GM20000 (cell line): ENCODE data around the gene GOLGA5.
"Not testable (repeated sequence)": the region's sequence is repeated elsewhere in the genome, so short reads cannot be mapped to it uniquely, and the experiment has no call there.

ENCODE experiments used
- DNase-seq: peaks from one replicate; pipeline ENCODE4 v3.0.0; 2012; ENCODE audit warnings: low spot score
- TF ChIP-seq, protein P1 (sequence below): IDR thresholded peaks from 2 replicates; pipeline ENCODE4 v1.5.1; 2012; ENCODE audit warnings: mild to moderate bottlenecking, control low read depth; ENCODE audit errors: extremely low read depth, missing control alignments

The GOLGA5 gene

DNA sequence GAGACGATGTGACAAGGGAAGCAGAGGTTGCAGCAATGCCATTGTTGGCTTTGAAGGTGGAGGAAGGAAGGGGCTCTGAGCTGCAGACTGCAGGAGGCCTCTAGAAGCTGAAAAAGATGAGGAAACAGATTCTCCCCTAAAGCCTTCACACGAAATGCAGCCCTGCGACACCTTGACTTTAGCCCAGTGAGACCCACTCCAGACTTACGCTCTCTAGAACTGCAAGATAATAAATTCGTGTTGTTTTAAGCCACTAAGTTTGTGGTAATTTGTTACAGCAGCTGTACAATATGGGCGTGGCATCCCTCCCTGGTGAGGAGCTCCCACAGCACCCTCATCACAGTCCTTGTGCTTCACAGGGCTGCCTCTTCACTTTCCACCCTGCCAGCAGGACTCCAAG, 53.2 kb downstream of the GOLGA5 start:
- TF ChIP-seq, protein P1, sequence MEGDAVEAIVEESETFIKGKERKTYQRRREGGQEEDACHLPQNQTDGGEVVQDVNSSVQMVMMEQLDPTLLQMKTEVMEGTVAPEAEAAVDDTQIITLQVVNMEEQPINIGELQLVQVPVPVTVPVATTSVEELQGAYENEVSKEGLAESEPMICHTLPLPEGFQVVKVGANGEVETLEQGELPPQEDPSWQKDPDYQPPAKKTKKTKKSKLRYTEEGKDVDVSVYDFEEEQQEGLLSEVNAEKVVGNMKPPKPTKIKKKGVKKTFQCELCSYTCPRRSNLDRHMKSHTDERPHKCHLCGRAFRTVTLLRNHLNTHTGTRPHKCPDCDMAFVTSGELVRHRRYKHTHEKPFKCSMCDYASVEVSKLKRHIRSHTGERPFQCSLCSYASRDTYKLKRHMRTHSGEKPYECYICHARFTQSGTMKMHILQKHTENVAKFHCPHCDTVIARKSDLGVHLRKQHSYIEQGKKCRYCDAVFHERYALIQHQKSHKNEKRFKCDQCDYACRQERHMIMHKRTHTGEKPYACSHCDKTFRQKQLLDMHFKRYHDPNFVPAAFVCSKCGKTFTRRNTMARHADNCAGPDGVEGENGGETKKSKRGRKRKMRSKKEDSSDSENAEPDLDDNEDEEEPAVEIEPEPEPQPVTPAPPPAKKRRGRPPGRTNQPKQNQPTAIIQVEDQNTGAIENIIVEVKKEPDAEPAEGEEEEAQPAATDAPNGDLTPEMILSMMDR: no peak
- DNase-seq: no peak

DNA sequence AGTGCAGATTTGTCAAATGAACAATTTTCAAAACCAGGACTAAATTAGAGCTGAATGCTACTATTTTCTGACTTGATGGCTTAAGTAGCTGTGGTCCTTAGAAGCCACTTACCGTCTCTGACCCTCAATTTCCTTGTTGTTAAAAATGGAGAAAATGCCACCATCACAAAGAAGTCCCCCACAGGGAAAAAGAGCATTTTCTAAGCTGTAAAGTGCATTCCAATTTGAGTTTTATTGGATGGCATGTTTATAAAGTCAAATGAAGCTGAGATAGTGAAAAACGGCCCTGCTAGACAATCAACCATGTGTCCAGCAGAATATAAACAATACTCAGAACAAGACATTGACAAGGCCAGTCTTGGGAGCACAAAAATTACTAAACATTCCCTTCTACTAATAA, 53.6 kb downstream of the GOLGA5 start:
- TF ChIP-seq, protein P1: no peak
- no peak for DNase-seq

DNA sequence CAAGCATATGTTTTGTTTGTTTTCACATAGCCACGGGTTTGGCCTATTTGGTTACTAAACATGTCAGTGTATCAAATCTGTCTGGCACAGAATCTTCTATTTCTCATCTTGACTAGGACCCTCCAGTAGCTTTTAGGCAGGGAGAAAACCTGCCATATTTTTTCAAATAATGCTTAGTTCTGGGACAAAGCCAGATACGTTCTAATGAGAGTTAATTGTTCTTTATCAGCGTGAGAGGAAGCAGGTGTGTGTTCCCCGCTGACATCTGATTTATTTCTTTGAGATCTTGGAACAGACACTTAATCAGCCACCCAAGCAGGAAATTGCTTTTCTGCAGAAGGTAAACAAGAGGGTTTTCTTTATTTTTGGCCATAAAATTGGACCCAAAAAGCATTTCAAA, 54.8 kb downstream of the GOLGA5 start:
- DNase-seq: no peak
- TF ChIP-seq, protein P1: no peak

DNA sequence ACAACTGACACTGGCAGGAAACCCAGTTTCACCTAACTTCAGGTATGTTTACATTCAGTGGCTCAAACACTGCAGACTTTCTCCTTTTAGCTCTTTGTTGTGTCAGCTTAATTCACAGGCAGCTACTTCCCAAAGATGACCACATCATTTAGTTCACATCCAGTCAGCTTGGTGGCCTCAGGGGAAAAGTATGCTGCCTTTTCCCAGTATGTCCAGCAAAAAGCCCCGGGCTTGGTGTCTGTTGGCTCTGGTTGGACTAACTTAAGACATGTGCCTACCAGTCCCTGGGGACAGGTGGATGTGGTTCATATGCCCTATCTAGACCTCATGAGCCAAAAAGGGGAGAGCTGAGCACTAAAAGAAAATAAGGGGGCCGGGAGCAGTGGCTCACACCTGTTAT, 56.4 kb downstream of the GOLGA5 start:
- DNase-seq: no peak
- TF ChIP-seq, protein P1: no peak

DNA sequence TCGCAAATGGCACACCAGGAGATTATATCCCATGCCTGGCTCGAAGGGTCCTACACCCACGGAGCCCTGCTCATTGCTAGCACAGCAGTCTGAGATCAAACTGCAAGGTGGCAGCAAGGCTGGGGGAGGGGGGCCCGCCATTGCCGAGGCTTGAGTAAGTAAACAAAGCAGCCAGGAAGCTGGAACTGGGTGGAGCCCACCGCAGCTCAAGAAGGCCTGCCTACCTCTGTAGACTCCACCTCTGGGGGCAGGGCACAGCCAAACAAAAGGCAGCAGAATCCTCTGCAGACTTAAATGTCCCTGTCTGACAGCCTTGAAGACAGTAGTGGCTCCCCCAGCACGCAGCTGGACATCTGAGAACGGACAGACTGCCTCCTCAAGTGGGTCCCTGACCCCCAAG, 59.0 kb downstream of the GOLGA5 start:
- DNase-seq: not testable (repeated sequence)

DNA sequence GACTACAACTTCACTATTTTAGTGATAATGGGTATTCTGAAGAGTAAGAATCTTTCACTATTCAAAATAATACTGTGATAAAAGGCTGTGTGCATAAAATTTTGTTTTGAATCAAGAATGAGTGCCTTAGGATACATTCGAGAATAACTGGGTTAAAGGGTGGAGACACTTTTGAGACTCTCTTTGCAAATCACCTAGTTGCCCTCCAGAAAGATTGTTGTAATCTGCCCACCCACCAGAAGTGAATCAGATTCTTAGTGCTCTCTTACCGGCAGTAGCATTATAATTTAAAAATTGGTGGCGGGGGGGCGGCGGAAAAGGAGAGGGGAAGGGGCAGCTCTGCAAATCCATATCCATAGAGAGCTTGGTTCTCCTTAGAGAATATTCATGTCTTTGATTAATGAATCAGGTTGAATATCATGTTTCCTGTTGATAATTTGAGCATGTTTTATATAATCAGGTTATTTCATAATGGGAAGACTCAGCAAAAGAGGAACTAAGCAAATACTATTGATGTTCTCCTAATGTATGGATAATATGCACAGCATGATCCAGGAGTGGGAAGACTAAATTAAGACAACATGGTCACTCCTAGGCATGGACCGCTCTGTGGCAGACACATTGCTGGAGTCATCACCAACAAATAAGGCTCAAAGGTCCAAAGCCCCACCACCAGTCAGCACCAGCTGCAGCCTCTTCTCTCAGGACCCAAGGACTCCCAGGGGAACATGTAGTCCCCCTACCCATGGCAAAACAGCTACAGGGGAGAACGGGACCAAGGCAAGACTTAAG, 66.1 kb downstream of the GOLGA5 start:
- TF ChIP-seq, protein P1: no peak
- DNase-seq: no peak

DNA sequence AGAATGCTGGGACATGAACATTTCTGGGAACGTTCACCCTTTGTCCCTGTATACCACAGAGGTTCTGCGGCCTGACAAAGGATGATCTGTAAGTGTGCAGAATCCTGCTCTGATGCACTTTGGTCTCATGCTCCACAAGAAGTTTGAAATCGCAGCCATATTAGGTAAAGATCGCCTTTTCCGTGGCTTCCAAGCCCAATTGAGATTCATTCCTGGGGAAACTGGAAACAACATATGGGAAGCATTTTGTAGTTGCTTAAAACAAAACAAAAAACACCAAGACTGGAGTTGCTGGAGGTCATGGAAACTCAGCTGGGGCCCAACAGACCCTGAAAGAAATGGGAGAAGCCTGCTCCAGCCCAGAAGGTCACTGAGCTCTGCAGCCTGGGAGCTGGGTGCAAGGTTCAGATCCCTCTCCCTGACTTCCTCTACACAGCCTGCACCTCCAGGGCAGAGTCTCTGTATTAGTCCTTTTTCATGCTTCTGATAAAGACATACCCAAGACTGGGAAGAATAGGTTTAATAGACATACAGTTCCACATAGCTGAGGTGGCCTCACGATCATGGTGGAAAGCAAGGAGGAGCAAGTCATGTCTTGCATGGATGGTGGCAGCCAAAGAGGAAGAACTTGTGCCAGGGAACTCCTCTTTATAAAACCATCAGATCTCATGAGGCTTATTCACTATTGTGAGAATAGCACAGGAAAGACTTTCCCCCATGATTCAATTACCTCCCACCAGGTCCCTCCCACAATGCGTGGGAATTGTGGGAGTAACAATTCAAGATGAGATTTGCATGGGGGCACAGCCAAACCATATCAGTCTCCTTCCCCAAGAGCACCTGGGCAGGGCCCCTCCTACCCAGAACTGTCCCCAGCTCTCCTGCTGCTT, 68.0 kb downstream of the GOLGA5 start:
- TF ChIP-seq, protein P1: no peak
- DNase-seq: no peak
